Measurements from ENCODE around the gene NLE1. TPM values are rescaled to one million over a fixed set of nuclear protein-coding genes. Genes with fewer than 3 reads are reported as not detected.

NLE1 gene
- total RNA-seq, 3 donors from 2014 or later, result 15.2 to 32.1 (median 18.2) TPM

GRCh38 chr17:35169835-35170363 is 27.8 kb upstream of the NLE1 start:
- no peak for DNase-seq (ENCODE audit: low spot score in 2 of 2)
- TF ChIP-seq CTCF (IDR thresholded peaks at IDR 0.05), result no peak
- no peak for TF ChIP-seq POLR2AphosphoS5 (IDR thresholded peaks at IDR 0.05)
- no peak for TF ChIP-seq POLR2A (IDR thresholded peaks at IDR 0.05)
- no peaks in the 10 kb centered on the region for H3K9me3 ChIP-seq

GRCh38 chr17:35167666-35168065 is 25.6 kb upstream of the NLE1 start:
- Histone ChIP-seq H3K27ac (no peak overlapping the region), H3K4me3 (no peak overlapping the region), H3K9me3 (no peaks in the 10 kb centered on the region), H3K27me3 (peaks cover 0 to 7% of the 10 kb centered on the region in 2 donors), H3K4me1 (no peaks in the 10 kb centered on the region), H3K36me3 (no peaks in the 10 kb centered on the region)
- no peak for DNase-seq (ENCODE audit: low spot score in 2 of 2)
- intact Hi-C loops (cut with DNase I; ENCODE audit: low total_unique reads), result no loop called here
- TF ChIP-seq POLR2AphosphoS5 (IDR thresholded peaks at IDR 0.05), result no peak
- TF ChIP-seq CTCF (IDR thresholded peaks at IDR 0.05), result no peak
- no peak for TF ChIP-seq POLR2A (IDR thresholded peaks at IDR 0.05)

More at GRCh38 chr17:35169835-35170363, 27.8 kb upstream of the NLE1 start:
- Histone ChIP-seq H3K4me3 (no peak overlapping the region), H3K4me1 (no peaks in the 10 kb centered on the region), H3K27ac (no peak overlapping the region), H3K27me3 (peaks cover 0 to 5% of the 10 kb centered on the region in 2 donors), H3K36me3 (no peaks in the 10 kb centered on the region)
- intact Hi-C loops (cut with DNase I; ENCODE audit: low total_unique reads), result no loop called here

GRCh38 chr17:35167046-35167445 is 24.9 kb upstream of the NLE1 start:
- H3K36me3 ChIP-seq, result no peaks in the 10 kb centered on the region
- peaks cover 0 to 11% of the 10 kb centered on the region in 2 donors for H3K27me3 ChIP-seq
- no peak overlapping the region for H3K27ac ChIP-seq
- H3K9me3 ChIP-seq, result no peaks in the 10 kb centered on the region
- TF ChIP-seq CTCF (IDR thresholded peaks at IDR 0.05) (no peak), POLR2AphosphoS5 (IDR thresholded peaks at IDR 0.05) (no peak), POLR2A (IDR thresholded peaks at IDR 0.05) (no peak)
- no peak overlapping the region for H3K4me3 ChIP-seq
- intact Hi-C loops (cut with DNase I; ENCODE audit: low total_unique reads), result no loop called here
- no peaks in the 10 kb centered on the region for H3K4me1 ChIP-seq
- DNase-seq (ENCODE audit: low spot score in 2 of 2), result no peak

- H3K4me3 ChIP-seq, result no peak overlapping the region
- intact Hi-C loops (cut with DNase I; ENCODE audit: low total_unique reads), result no loop called here
- H3K4me1 ChIP-seq, result no peaks in the 10 kb centered on the region
- H3K36me3 ChIP-seq, result no peaks in the 10 kb centered on the region
- H3K27ac ChIP-seq, result no peak overlapping the region
- TF ChIP-seq POLR2AphosphoS5 (IDR thresholded peaks at IDR 0.05), result no peak
- TF ChIP-seq CTCF (IDR thresholded peaks at IDR 0.05), result no peak
- no peak for TF ChIP-seq POLR2A (IDR thresholded peaks at IDR 0.05)
- no peaks in the 10 kb centered on the region for H3K9me3 ChIP-seq
- peaks cover 0 to 11% of the 10 kb centered on the region in 2 donors for H3K27me3 ChIP-seq
- no peak for DNase-seq (ENCODE audit: low spot score in 2 of 2)
Observed at GRCh38 chr17:35166526-35166925, 24.4 kb upstream of the NLE1 start.

GRCh38 chr17:35164716-35165115 is 22.6 kb upstream of the NLE1 start:
- peaks cover 0 to 11% of the 10 kb centered on the region in 2 donors for H3K27me3 ChIP-seq
- no peak overlapping the region for H3K27ac ChIP-seq
- intact Hi-C loops (cut with DNase I; ENCODE audit: low total_unique reads), result no loop called here
- no peak for DNase-seq (ENCODE audit: low spot score in 2 of 2)
- TF ChIP-seq POLR2AphosphoS5 (IDR thresholded peaks at IDR 0.05) (no peak), CTCF (IDR thresholded peaks at IDR 0.05) (no peak), POLR2A (IDR thresholded peaks at IDR 0.05) (no peak)
- H3K9me3 ChIP-seq, result no peaks in the 10 kb centered on the region
- no peak overlapping the region for H3K4me3 ChIP-seq
- H3K36me3 ChIP-seq, result no peaks in the 10 kb centered on the region
- no peaks in the 10 kb centered on the region for H3K4me1 ChIP-seq

Measured in breast epithelium (tissue), 4 donors.